AG10803 (cell line): ENCODE data around the gene RECQL5.

Experiments used
- DNase-seq: peaks from one replicate; pipeline ENCODE4 v3.0.0; 2010; ENCODE audit warnings: low read depth
- H3K4me3 ChIP-seq: 2 replicates; pipeline ENCODE4 v1.5.1; 2011; ENCODE audit warnings: mild to moderate bottlenecking, low read length, control low read depth
- CTCF ChIP-seq: conservative IDR thresholded peaks from 2 replicates; pipeline ENCODE4 v1.5.1; 2011; ENCODE audit warnings: mild to moderate bottlenecking, low read length, control low read depth, inconsistent platforms

Gene RECQL5

GRCh38 chr17:75703191-75703590 is 36.2 kb upstream of the RECQL5 start:
- no peak overlapping the region for H3K4me3 ChIP-seq
- TF ChIP-seq CTCF, result no peak
- no peak for DNase-seq

GRCh38 chr17:75701288-75701687 is 34.3 kb upstream of the RECQL5 start:
- DNase-seq, result no peak
- no peak for TF ChIP-seq CTCF
- no peak overlapping the region for H3K4me3 ChIP-seq

GRCh38 chr17:75698659-75699058 is 31.7 kb upstream of the RECQL5 start:
- H3K4me3 ChIP-seq, result no peak overlapping the region
- no peak for DNase-seq
- TF ChIP-seq CTCF, result no peak

GRCh38 chr17:75697651-75698291 is 30.8 kb upstream of the RECQL5 start:
- H3K4me3 ChIP-seq, result no peak overlapping the region
- no peak for TF ChIP-seq CTCF
- DNase-seq, result no peak

- no peak for TF ChIP-seq CTCF
These were observed 28.9 kb upstream of the RECQL5 start for GRCh38 chr17:75695830-75696271.

GRCh38 chr17:75695141-75695829 is 28.3 kb upstream of the RECQL5 start:
- H3K4me3 ChIP-seq, result no peak overlapping the region
- no peak for TF ChIP-seq CTCF
- peak; percentile 81 for DNase-seq

More at GRCh38 chr17:75695830-75696271, 28.9 kb upstream of the RECQL5 start:
- DNase-seq, result peak; percentile 49
- H3K4me3 ChIP-seq, result no peak overlapping the region

DNA sequence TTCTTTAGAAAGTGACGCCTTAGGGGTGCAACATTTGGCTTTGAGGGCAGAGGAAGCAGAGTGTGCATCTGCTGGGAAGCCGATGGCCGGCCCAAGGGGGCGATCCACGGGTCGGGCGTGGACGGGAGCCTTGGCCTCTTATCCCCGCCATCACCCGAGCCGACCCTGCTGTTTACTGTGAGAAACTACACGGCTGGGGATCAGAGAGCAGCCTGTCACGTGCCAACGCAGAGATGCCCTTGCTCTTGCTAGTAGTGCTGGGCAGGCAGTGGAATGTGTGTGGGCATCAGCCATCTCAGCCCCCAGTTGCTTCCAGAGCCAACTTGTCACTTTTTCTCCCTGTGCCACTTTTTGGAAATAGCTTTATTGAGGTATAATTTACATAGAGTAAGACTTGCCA is 27.6 kb upstream of the RECQL5 start:
- DNase-seq, result no peak
- no peak for TF ChIP-seq CTCF
- no peak overlapping the region for H3K4me3 ChIP-seq
